HG03342 (cell line): Measurements from ENCODE around the gene TRPM2.
"Not testable (repeated sequence)": the region's sequence is repeated elsewhere in the genome, so short reads cannot be mapped to it uniquely, and the experiment has no call there.

Experiments
- ATAC-seq: cut with Tn5 transposase; IDR thresholded peaks from one replicate; pipeline ENCODE4 v1.9.1; 2021; ENCODE audit warnings: mild to moderate bottlenecking, moderate library complexity; ENCODE audit not compliant: unreplicated experiment

Gene TRPM2

DNA sequence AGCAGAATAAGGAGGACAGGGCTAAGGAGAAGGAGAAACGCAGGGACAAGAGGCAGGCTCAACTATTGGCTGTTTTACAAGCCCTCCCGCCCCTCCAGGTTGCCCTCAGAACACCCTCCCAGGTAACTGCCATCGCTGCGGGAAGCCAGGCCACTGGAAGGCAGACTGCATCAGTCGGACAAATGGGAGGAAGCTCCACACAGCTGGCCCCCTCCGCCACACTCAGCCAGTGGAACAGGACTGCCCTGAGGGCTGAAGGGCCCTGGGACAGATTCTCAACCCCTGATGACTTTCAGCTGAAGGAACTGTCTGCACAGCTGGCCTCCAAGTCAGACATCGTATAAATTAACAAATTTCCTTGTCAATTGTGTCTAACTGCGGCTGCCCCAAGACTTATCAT lies 123.7 kb downstream of the TRPM2 start:
- ATAC-seq, result no peak

DNA sequence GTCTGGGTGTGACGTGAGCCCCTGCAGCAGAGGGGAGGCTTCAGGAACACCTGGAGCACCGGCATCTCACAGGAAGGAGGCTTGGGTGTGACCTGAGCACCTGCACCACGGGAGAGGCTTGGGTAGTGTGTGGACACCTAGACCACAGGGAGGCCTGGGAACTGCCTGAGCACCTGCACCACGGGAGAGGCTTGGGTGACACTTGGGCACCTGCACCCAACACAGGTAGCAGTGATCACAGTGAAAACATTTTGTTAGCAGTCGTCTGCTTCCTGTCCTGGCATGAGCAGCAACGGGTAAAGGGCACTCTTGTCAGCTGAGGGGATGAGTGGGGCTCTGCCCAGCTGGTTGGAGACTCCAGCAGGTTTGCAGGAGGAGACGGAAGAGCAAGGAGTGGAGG lies 124.3 kb downstream of the TRPM2 start:
- ATAC-seq, result no peak

DNA sequence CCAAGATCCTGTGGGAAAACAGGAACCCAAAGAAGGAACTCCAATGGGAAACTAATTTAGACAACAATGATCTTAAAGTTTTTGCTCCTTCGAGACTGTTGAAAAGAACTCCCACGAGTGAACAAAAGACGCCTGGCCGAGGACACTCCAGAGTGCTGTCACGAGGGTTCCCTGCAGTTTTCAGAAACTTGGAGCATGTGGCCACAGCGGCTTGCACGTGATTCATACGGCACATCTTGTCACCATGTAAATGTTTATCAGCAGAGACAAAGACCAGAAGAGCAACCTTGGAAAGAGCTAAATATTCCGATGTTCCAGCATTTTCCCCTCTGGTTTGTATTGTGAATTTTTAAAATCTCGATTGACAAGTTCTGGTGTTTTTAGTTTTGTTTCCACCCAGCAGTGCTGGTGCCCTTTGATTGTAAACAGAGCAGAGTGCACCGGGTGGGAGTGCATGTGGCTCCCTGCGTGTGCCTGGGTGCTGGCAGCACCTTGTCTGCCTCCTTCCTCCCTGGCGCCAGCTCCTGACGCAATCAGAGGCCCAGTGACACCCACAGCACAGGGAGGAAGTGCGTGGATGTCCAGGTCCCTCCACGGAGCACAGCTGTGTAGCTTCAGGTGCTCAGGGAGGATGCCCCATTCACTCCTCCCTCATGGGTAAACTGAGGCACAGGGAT lies 124.8 kb downstream of the TRPM2 start:
- ATAC-seq, result no peak

DNA sequence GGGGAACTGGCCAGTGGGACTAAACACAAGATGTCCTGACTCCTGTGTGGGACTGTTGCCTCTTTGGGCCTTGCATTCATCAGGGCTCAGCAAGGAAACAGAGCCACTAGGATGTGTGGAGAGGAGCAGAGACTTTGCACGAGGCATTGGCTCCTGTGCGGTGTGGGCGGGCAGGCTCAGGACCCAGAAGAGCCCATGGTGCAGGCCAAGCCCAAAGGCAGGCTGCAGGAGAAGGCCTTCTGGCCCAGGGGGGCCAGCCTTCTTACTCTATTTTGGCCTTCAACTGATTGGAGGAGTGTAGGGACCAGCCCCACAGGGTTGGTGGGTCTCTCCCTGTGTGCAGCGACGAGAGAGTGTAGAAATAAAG lies 125.4 kb downstream of the TRPM2 start:
- no peak for ATAC-seq

GRCh38 chr21:44479556-44480199 lies 126.3 kb downstream of the TRPM2 start:
- ATAC-seq, result not testable (repeated sequence)

DNA sequence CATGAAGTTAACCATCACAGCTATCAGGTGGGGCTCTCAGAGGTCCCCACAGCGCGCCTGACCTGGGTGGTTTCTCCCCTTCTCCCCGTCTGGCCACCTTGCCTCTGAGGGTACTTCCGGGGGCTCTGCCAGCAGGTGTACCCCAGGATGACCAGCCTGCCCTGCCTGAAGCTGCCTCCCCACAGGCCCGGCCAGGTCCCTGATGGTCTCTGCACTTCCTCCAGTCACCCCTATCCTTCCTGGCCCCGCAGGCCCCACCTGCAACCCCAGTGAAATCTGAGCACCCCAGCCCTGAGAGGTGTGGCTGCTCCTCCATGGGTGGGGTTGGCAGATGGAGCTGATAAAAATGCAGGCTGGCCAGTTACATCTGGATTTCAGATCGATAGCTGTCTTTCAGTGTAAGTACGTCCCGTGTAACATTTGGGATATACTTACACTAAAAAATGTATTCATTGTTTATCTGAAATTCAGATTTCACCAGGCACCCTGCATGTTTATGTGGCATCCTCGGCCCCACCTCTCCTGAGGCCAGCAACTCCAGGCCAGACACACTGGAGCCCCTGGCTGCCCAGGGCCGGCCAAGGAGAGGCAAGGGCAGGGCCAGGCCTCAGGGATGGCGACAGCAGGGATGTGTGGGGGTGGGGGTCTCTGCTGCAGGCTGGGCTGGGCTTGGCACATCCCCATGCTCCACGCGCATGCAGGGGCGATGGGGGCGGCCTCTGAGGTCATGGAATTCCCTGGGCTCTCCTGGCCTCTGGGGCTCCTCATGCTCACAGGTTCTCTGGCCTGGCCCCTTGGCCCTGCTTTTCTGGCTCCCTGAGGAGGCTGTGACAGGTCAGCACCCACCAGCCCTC lies 127.0 kb downstream of the TRPM2 start:
- ATAC-seq, result no peak

DNA sequence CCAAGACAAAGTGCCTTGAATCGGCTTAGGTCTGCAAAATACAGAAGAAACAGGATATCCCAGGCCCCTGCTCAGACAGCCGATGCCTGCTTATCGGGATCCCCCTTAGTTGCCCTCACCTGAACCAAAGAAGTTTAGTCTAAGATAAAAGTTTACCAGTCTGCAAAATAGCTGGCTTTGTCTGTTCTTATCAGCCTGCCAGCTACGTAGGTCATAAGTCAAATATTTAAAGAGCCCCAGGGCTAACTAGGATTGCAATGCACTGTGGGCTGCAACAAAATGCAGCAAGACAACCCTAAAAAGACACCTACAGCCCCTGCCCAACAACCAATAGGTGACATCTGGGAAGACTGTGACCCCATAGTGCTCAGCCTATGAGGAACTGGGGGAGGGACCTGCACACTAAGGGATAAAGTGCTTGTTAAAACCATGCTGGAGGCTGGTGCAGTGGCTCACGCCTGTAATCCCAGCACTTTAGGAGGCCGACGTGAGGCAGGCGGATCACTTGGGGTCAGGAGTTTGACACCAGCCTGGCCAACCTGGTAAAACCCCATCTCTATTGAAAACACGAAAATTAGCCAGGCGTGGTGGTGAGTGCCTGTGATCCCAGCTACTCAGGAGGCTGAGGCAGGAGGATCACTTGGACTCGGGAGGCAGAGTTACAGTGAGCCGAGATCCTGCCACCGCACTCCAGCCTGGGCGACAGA lies 129.3 kb downstream of the TRPM2 start:
- ATAC-seq, result no peak

- no peak for ATAC-seq
Observed at GRCh38 chr21:44483288-44484237, 130.1 kb downstream of the TRPM2 start.

DNA sequence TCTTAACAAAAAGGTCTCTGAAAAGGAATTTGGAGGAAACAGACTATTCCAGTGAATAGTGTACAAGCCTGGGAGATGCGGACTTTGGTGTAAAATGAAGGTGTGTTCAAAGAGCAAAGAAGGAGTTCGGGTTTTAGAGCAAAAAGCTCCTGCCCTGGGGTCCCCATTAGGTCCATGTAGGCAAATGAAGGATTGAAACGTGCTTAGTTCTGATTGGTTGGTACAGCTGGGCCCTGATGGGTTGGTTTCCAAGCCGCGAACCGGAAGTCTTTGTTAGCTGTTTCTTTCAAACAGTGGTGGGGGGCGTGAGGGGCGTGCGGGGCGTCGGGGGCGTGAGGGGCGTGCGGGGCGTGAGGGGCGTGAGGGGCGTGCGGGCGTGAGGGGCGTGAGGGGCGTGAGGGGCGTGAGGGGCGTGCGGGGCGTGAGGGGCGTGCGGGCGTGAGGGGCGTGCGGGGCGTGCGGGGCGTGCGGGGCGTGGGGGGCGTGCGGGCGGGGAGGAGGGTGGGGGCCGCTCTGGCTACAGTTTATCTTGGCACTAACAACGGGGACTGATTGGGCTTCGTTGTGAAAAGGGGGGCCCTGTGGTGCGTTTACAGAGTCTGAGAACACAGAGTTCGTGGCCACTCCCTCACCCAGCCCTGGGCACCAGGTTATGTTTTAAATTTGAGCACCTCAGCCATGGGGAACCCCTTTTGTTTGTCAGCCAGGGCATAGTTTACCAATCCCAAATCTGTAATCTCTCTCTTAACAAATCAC lies 131.3 kb downstream of the TRPM2 start:
- no peak for ATAC-seq

GRCh38 chr21:44485254-44485793 lies 131.9 kb downstream of the TRPM2 start:
- no peak for ATAC-seq

DNA sequence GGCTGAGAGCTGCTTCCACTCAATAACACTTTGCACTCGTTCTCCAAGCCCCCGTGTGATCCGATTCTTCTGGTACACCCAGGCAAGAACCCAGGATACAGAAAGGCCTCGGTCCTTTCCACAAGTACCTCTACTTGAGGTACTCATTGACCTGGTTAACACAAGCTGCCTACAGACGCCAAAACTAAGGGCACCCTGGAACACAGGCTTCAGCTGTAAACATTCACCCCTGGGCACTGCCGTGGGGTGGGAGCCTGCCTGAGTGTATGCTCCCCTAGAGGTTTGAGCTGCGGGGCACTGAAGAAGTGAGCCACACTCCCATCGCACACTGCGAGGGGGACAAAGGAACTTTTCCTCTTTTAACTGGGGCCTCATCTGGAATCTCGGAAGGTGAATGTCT lies 132.4 kb downstream of the TRPM2 start:
- no peak for ATAC-seq

DNA sequence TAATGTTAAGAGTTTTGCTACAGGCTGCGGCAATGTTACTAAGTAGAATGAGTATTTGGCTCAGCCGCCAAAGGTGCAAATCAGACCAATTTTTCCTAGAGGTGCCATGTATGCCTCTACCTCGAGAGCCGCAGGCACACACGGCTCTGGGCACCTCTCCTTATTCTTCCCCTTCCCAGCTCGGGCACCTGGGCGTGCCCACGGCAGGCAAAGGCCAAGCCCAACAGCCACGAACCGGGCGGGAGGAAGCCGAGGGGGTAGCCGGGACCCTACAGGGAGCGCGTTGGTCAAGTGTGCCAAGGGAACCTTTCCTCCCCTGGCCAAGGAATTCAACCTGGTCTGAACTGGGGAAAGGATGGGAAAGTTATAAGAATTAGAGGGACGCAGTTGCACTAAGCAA lies 132.9 kb downstream of the TRPM2 start:
- ATAC-seq, result no peak

GRCh38 chr21:44487831-44488230 lies 134.4 kb downstream of the TRPM2 start:
- ATAC-seq, result no peak

GRCh38 chr21:44489962-44490361 lies 136.5 kb downstream of the TRPM2 start:
- no peak for ATAC-seq

GRCh38 chr21:44490405-44490804 lies 137.0 kb downstream of the TRPM2 start:
- ATAC-seq, result no peak

GRCh38 chr21:44490816-44491215 lies 137.4 kb downstream of the TRPM2 start:
- no peak for ATAC-seq
